ENCODE measurements around the gene SOS2.

DNA sequence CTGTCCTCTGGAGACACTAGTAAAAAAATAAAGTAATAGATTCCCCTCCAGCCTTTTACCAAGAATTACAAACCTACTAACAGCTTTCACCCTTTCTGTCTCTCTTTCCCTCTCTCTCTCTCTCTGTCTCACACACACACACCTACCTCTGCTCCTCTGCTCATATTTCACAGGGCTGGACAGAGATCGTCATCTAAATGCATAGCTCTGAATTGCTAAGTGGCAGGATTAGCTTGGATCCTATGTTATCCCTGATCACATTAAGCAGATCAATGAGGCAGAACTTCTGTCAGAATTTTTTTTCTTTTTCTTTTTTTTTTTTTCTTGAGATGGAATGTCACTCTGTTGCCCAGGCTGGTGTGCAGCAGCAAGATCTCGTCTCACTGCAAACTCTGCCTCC is 137.9 kb downstream of the SOS2 start:
- TF ChIP-seq, protein P1, sequence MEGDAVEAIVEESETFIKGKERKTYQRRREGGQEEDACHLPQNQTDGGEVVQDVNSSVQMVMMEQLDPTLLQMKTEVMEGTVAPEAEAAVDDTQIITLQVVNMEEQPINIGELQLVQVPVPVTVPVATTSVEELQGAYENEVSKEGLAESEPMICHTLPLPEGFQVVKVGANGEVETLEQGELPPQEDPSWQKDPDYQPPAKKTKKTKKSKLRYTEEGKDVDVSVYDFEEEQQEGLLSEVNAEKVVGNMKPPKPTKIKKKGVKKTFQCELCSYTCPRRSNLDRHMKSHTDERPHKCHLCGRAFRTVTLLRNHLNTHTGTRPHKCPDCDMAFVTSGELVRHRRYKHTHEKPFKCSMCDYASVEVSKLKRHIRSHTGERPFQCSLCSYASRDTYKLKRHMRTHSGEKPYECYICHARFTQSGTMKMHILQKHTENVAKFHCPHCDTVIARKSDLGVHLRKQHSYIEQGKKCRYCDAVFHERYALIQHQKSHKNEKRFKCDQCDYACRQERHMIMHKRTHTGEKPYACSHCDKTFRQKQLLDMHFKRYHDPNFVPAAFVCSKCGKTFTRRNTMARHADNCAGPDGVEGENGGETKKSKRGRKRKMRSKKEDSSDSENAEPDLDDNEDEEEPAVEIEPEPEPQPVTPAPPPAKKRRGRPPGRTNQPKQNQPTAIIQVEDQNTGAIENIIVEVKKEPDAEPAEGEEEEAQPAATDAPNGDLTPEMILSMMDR (conservative IDR thresholded peaks at IDR 0.05; ENCODE audit: low read length), result no peak
- TF ChIP-seq EZH2phosphoT487 (IDR thresholded peaks at IDR 0.05; ENCODE audit: borderline replicate concordance, low read depth, low read length), result no peak

Data from OCI-LY7 (cell line).